ENCODE results near the gene RAB10.

Gene RAB10

GRCh38 chr2:26033818-26034636, at the start of gene RAB10:
TSS of gene RAB10 (plus strand) at chr2:26034084. CDS start at chr2:26034609, 525 bp downstream.
- H3K4me3 ChIP-seq (ENCODE audit: low read depth, low read length): peak within 1 kb of the TSS; percentile 99
- no peak for TF ChIP-seq CTCF (IDR thresholded peaks at IDR 0.05; ENCODE audit: borderline replicate concordance, insufficient read depth, low read depth, low read length)

GRCh38 chr2:25988134-25988533, 45.8 kb upstream of the RAB10 start:
- TF ChIP-seq CTCF (IDR thresholded peaks at IDR 0.05; ENCODE audit: borderline replicate concordance, insufficient read depth, low read depth, low read length): no peak
- H3K4me3 ChIP-seq (ENCODE audit: low read depth, low read length): no peak overlapping the region

GRCh38 chr2:25989154-25989553, 44.7 kb upstream of the RAB10 start:
- no peak for TF ChIP-seq CTCF (IDR thresholded peaks at IDR 0.05; ENCODE audit: borderline replicate concordance, insufficient read depth, low read depth, low read length)
- no peak overlapping the region for H3K4me3 ChIP-seq (ENCODE audit: low read depth, low read length)

GRCh38 chr2:25991965-25992364, 41.9 kb upstream of the RAB10 start:
- H3K4me3 ChIP-seq (ENCODE audit: low read depth, low read length): no peak overlapping the region
- no peak for TF ChIP-seq CTCF (IDR thresholded peaks at IDR 0.05; ENCODE audit: borderline replicate concordance, insufficient read depth, low read depth, low read length)

GRCh38 chr2:25992556-25992955, 41.3 kb upstream of the RAB10 start:
- no peak for TF ChIP-seq CTCF (IDR thresholded peaks at IDR 0.05; ENCODE audit: borderline replicate concordance, insufficient read depth, low read depth, low read length)

GRCh38 chr2:25993049-25993448, 40.8 kb upstream of the RAB10 start:
- H3K4me3 ChIP-seq (ENCODE audit: low read depth, low read length): no peak overlapping the region
- no peak for TF ChIP-seq CTCF (IDR thresholded peaks at IDR 0.05; ENCODE audit: borderline replicate concordance, insufficient read depth, low read depth, low read length)

More at GRCh38 chr2:25992556-25992955, 41.3 kb upstream of the RAB10 start:
- no peak overlapping the region for H3K4me3 ChIP-seq (ENCODE audit: low read depth, low read length)

- no peak for TF ChIP-seq CTCF (IDR thresholded peaks at IDR 0.05; ENCODE audit: borderline replicate concordance, insufficient read depth, low read depth, low read length)
- H3K4me3 ChIP-seq (ENCODE audit: low read depth, low read length): no peak overlapping the region
These were observed 39.4 kb upstream of the RAB10 start for GRCh38 chr2:25994509-25994908.
